HG03064 (cell line): ENCODE data around the gene MSL3.

Experiments used
- ATAC-seq: cut with Tn5 transposase; IDR thresholded peaks from one replicate; pipeline ENCODE4 v1.9.1; 2021; ENCODE audit warnings: low read depth; ENCODE audit not compliant: unreplicated experiment

Gene MSL3, protein sequence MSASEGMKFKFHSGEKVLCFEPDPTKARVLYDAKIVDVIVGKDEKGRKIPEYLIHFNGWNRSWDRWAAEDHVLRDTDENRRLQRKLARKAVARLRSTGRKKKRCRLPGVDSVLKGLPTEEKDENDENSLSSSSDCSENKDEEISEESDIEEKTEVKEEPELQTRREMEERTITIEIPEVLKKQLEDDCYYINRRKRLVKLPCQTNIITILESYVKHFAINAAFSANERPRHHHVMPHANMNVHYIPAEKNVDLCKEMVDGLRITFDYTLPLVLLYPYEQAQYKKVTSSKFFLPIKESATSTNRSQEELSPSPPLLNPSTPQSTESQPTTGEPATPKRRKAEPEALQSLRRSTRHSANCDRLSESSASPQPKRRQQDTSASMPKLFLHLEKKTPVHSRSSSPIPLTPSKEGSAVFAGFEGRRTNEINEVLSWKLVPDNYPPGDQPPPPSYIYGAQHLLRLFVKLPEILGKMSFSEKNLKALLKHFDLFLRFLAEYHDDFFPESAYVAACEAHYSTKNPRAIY

DNA sequence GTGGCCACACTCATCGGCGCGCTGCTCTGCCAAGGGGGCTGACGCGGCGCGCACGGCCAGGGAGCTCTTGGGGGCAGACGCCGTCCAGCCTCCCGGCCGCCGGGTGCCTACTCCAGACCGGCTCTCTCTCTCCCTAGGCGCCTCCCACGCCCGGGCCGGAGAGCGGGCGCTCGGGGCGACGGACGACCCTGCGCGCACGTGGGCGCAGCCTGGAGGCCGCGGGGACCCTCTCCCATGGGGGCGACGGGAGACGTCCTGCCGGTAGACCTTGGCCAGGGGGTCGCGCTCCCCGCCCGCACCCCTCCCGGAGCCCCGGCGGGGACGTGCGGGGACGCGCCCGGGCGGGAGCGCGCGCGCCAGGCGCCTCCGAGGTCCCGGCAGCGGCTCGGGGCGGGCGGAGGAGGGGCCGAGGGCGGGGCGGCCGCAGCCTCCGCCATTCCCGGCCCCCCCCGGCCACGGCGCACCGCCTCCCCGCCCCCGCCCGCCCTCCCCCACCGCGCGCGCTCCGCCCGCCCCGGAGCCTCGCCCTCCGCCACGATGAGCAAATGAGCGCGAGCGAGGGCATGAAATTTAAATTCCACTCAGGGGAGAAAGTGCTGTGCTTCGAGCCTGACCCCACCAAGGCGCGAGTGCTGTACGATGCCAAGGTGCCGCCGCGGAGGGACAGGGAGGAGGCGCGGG is at the start of gene MSL3:
TSS of gene MSL3 (plus strand) at position 519 of the 681 bp plus-strand sequence. CDS start at position 546, 27 bp downstream.
- ATAC-seq, result no peak

- ATAC-seq, result no peak
Observed at GRCh38 chrX:11722304-11722703, 35.7 kb upstream of the MSL3 start.

GRCh38 chrX:11724122-11725017 is 33.7 kb upstream of the MSL3 start:
- ATAC-seq, result no peak

DNA sequence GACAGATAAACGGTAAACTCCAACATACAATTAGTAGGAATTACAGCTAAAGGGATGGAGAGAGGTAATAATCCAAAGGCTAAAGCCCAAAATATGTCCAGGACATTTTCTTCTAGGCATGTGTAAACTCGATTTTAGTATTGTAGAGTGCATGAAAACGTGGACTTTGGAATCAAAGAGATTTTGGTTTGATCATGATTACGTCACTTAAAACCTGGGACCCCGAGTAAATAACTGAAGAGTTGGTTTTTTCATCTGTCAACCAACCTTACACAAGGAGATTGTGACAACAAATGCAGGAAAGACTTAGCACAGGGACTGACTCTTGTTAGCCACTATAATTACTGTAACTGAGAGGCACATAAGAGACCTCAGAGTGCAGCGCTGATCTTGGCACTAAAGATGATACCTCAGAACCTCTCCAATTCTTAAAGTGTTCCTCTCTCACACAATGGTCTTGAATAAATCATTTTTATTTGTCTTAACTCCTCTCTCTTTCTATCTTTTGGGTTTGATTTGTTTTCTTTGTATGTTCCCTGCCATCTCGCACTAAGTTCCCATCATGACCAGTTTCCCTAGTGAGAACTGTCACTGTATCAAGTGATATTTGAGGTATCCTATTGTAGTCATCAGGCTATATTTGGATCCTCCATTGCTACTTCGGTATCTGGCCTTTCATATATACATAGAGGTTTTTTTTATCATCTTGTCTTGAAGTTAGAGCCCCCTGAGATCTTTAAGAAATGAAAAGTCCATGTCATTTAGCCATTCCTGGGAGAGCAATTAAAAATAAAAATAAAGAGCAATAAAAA is 32.2 kb upstream of the MSL3 start:
- ATAC-seq, result no peak

DNA sequence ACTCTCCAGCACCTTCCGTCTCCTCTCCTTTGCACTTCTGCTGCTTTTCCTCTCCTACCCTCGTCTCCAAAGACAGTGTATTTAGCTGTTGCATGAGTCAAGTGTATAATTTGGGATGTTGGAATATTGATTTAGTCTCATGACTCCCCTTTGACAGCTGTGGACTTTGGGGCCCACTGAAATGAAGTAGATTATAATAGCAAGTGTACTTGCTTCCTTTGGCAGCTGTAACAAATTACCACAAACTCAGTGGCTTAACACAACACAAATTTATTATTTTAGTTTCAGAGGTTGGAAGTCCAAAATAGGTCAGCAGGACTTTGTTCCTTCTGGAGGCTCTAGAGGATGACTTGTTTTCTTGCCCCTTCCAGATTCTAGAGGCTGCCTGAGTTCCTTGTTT is 29.5 kb upstream of the MSL3 start:
- ATAC-seq, result no peak

DNA sequence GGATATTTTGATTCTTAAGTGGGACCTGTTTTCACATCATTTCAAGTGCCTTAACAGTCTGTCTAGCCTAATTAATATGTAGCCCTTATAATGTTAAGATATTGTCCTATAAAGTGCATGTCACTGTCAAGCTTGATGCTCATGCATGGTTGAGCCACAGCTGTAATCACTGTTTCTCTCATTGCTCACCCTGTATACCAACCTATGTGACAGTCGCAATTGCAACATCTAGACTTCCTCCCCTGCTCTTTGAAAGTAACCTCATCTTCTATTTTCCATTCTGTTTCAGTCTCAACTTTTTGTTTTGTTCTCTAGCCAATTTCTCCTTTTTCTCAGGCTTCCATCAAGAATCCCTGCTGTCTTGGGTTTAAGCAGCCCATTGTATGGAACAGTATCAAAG is 24.4 kb upstream of the MSL3 start:
- peak; percentile 51 for ATAC-seq

DNA sequence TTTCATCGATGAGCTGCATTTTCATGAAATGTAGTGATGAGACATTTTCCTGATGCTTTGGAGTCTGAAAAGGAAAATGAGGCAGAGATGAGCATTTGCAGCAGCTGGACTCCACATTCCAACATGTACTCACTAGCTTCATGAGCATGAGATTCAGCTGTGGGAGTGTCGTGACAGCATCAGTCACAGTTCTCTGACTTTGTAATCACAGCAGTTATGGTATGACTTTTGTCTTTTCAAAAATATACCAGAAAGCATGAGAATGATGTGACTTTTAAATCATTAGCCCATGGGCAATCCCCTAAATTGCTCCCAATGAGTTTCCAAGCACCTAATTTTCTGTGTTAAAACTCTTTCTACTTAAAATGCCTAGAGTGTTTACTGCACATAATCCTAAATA is 18.3 kb upstream of the MSL3 start:
- ATAC-seq, result no peak

DNA sequence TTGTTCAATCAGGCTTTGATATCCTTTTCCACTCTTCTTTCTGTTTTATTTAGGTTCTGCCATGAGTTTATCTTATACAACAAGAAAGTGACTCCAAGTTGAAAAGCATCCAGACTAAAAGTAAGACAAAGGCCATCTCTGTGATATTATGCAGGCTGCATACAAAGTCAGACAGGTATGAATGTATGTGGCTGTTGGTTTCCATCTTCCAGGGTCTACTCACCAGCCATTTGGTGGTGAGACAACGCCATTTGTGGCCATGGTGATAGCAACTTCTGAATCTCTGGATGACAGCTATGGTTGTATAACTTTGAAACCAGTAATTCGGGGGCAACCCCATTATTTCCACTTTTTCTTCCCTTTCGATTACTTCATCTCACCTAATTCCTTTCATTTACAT is 17.2 kb upstream of the MSL3 start:
- no peak for ATAC-seq

GRCh38 chrX:11741574-11741973 is 16.5 kb upstream of the MSL3 start:
- ATAC-seq, result no peak

GRCh38 chrX:11745881-11746280 is 12.2 kb upstream of the MSL3 start:
- no peak for ATAC-seq

DNA sequence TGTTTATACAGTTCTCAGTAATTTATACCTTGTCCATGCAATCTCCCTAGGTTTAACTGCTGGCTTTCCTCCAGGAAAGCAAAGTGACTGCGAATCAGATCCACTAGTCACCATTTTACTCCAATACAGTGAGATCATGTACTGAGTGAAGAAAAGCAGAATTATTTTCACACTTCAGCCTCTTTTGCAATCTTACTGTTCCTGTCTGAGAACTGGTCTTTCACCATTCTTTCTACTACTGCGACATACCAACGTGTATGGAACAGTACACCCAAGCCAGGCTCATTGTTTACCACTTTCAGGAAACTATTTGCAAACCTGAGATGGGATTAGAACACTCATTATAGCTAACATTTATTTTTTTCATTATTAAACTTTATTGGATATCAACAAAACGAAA is 8.0 kb upstream of the MSL3 start:
- ATAC-seq, result no peak

GRCh38 chrX:11750694-11751093 is 7.3 kb upstream of the MSL3 start:
- ATAC-seq, result no peak

- ATAC-seq, result no peak
Observed at GRCh38 chrX:11751261-11751660, 6.8 kb upstream of the MSL3 start.

DNA sequence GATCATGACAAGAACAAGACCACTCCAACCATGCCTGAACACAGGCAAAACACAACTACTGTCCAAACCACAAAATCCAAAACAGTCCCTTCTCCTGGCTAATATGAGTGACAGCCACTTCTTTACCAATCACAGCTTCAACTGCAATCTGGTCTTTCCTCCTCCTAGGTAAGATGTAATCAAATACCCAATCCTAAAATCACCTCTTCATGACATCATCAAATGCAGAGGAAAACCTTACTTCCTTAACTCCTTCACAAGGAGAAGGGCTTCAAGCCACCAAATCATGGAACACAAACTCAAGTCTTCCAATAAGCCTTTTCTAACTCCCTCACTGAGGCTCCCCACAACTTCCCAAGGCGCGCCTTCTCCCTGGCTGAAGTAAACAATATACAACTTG is 4.4 kb upstream of the MSL3 start:
- ATAC-seq, result no peak

DNA sequence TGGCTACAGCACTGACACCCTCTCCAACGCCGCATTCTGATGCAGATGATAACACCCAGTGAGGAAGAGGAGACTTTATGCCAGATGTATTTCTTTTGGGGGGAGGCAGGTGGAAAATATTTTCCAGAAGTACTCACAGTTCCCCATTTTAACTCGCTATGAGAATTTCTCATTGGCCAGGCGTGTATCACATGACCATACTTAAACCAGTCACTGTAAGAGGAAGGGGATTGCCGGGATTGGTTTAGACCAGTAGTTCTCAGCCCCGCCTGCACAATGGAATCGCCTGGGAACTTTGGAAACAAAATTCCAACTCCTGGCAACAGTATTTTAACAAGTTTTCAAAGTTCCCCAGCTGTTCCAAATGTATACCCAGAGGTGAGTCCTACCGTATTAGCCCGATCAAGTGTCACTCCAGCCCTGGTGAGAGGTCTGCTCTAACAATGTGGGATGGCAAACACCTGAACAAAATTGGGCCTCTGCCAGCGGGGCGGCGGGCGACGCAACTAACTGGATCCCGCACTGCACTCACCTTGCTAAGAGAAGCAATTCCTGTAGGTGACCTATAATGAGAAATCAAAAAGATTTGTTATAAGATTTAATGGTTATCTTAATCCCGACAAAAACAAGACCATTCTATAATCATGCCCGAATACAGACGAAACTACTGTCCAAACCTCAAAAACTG is 2.9 kb upstream of the MSL3 start:
- ATAC-seq, result no peak

- ATAC-seq, result no peak
Observed at GRCh38 chrX:11755724-11756123, 2.3 kb upstream of the MSL3 start.

GRCh38 chrX:11756354-11757318 is 1.4 kb upstream of the MSL3 start:
- no peak for ATAC-seq

GRCh38 chrX:11757397-11757718 is 679 bp upstream of the MSL3 start:
- ATAC-seq, result no peak
